Astrocyte (in vitro differentiated cells and primary cell): ENCODE measurements around the gene ANKRD45.

ENCODE experiments used
- EZH2 ChIP-seq: IDR thresholded peaks from 2 replicates; pipeline ENCODE4 v1.6.1; 2012; ENCODE audit warnings: mild to moderate bottlenecking, low read length, inconsistent platforms; ENCODE audit not compliant: insufficient read depth
- TF ChIP-seq, protein P1 (sequence below): IDR thresholded peaks from 2 replicates; pipeline ENCODE4 v1.5.1; 2011; ENCODE audit warnings: low read depth, mild to moderate bottlenecking, inconsistent platforms, low read length, moderate library complexity; ENCODE audit not compliant: insufficient read depth

DNA sequence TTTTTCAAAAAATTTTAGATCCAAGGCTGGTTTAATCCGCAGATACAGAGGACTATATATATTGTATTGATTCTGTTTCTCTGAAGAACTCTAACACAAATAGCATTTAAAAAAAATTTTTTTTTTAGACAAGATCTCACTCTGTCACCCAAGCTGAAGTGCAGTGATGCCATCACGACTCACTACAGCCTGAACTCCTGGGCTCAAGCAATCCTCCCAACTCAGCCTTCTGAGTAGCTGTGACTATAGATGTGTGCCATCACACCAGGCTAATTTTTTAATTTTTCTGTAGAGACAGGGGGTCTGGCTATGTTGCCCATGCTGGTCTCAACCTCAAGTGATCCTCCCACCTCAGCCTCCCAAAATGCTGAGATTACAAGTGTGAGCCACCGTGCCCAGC lies 3.0 kb downstream of the ANKRD45 start:
- TF ChIP-seq, protein P1, sequence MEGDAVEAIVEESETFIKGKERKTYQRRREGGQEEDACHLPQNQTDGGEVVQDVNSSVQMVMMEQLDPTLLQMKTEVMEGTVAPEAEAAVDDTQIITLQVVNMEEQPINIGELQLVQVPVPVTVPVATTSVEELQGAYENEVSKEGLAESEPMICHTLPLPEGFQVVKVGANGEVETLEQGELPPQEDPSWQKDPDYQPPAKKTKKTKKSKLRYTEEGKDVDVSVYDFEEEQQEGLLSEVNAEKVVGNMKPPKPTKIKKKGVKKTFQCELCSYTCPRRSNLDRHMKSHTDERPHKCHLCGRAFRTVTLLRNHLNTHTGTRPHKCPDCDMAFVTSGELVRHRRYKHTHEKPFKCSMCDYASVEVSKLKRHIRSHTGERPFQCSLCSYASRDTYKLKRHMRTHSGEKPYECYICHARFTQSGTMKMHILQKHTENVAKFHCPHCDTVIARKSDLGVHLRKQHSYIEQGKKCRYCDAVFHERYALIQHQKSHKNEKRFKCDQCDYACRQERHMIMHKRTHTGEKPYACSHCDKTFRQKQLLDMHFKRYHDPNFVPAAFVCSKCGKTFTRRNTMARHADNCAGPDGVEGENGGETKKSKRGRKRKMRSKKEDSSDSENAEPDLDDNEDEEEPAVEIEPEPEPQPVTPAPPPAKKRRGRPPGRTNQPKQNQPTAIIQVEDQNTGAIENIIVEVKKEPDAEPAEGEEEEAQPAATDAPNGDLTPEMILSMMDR: no peak
- TF ChIP-seq EZH2: no peak
